Activated gamma-delta T cell (primary cell): Measurements from ENCODE around the gene IMPDH1.

Source experiments
- DNase-seq: peaks from one replicate; lab custom pipeline; 2025; lab: John Stamatoyannopoulos, UW

IMPDH1 gene

GRCh38 chr7:128387216-128388144 is 22.3 kb downstream of the IMPDH1 start:
- DNase-seq: no peak

GRCh38 chr7:128385988-128386925 is 23.5 kb downstream of the IMPDH1 start:
- no peak for DNase-seq

- DNase-seq: no peak
Observed at GRCh38 chr7:128384726-128385125, 25.1 kb downstream of the IMPDH1 start.

- DNase-seq: no peak
Observed at GRCh38 chr7:128383776-128384175, 26.0 kb downstream of the IMPDH1 start.

GRCh38 chr7:128381161-128381821 is 28.5 kb downstream of the IMPDH1 start:
- DNase-seq: no peak

GRCh38 chr7:128380483-128381106 is 29.2 kb downstream of the IMPDH1 start:
- no peak for DNase-seq

- DNase-seq: no peak
Observed at GRCh38 chr7:128379900-128380479, 29.8 kb downstream of the IMPDH1 start.

GRCh38 chr7:128378637-128379036 is 31.1 kb downstream of the IMPDH1 start:
- no peak for DNase-seq

- no peak for DNase-seq
Observed at GRCh38 chr7:128376077-128376476, 33.7 kb downstream of the IMPDH1 start.

- no peak for DNase-seq
Observed at GRCh38 chr7:128374041-128374440, 35.7 kb downstream of the IMPDH1 start.

- DNase-seq: no peak
Observed at GRCh38 chr7:128373606-128374005, 36.2 kb downstream of the IMPDH1 start.

- no peak for DNase-seq
Observed at GRCh38 chr7:128370491-128370890, 39.3 kb downstream of the IMPDH1 start.

GRCh38 chr7:128366986-128367385 is 42.8 kb downstream of the IMPDH1 start:
- DNase-seq: no peak

GRCh38 chr7:128366300-128366699 is 43.5 kb downstream of the IMPDH1 start:
- no peak for DNase-seq

- DNase-seq: no peak
Observed at GRCh38 chr7:128365432-128365831, 44.4 kb downstream of the IMPDH1 start.

- no peak for DNase-seq
Observed at GRCh38 chr7:128364166-128364870, 45.5 kb downstream of the IMPDH1 start.

GRCh38 chr7:128363261-128363721 is 46.5 kb downstream of the IMPDH1 start:
- no peak for DNase-seq

- DNase-seq: no peak
Observed at GRCh38 chr7:128362670-128363069, 47.1 kb downstream of the IMPDH1 start.

GRCh38 chr7:128361411-128362379 is 48.1 kb downstream of the IMPDH1 start, which contains the start of gene PRRT4:
Gene PRRT4, minus strand, starts transcription at chr7:128361690.
- DNase-seq: peak; percentile 29
